GM23338 (cell line): ENCODE results near the gene SLC23A3.

Source experiments
- EZH2 ChIP-seq: fragments of 200-600 bp; sonication (generic); IDR thresholded peaks from one replicate; pipeline ENCODE4 v1.8.0; 2017; ENCODE audit warnings: antibody characterized with exemption, mild to moderate bottlenecking, low read depth; ENCODE audit not compliant: unreplicated experiment
- JUNB ChIP-seq: IDR thresholded peaks from one replicate; pipeline ENCODE4 v1.6.1; 2016; ENCODE audit warnings: antibody characterized with exemption; ENCODE audit not compliant: unreplicated experiment
- NANOG ChIP-seq: IDR thresholded peaks from 2 replicates; pipeline ENCODE4 v1.6.1; 2016; ENCODE audit warnings: antibody characterized with exemption, borderline replicate concordance
- POLR2AphosphoS5 ChIP-seq: IDR thresholded peaks from 2 replicates; pipeline ENCODE4 v1.6.1; 2016; ENCODE audit warnings: antibody characterized with exemption, low read depth
- TF ChIP-seq, protein P1 (sequence below), 2 experiments: fragments of 200-600 bp in 1 of 2; sonication (generic) in 1 of 2; conservative IDR thresholded peaks; 2 replicates each; pipeline versions ENCODE4 v1.5.1 to v1.6.1; 2016 to 2017; ENCODE audit warnings: antibody characterized with exemption in 2 of 2, low read depth in 2 of 2, mild to moderate bottlenecking in 2 of 2, moderate library complexity in 1 of 2
- TF ChIP-seq, protein P2 (sequence below): IDR thresholded peaks from one replicate; pipeline ENCODE4 v1.6.1; 2018; ENCODE audit warnings: antibody characterized with exemption; ENCODE audit not compliant: unreplicated experiment

DNA sequence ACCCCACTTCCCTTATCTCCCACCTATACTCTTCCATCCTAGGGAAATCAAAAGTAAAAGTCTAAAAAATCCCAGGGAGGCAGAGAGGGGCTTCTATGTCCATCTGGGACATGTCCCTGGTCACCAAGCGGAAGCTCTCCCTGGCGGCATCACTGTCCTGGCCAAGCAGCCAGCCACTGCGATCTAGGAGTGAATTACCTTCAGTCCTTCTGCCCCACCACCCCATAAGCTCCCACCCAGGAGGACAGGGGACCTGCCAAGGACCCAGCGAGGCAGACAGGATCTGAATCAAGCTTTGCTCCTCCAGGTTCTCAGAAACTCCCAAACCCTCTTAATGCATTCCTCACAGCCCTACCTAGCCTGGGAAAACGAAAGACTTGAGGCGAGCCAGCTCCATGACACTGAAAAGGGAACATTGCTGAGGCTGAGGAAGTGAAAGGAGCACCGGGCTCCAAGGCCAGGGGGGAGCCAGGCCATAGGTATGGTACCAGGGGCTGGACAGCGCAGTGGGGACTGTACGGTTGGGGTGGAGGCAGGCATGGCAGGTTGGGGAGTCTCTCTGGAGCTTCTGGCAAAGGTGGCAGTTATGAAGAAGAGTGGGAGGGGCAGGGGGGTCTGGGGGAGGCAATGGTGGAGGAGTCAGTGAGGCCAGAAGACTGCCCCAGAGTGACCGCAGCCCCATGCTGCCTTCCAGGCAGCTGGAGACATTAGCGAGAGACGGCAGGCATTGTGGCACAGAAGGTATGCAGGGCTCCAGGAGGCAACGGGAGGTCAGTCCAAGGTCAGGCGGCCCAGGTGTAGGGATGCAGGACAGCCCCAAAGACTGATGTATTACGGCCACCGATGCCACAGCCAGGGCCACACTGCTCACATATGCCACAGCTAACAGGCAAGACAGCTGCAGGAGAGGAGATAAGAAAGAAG lies 2.7 kb upstream of the SLC23A3 start:
- TF ChIP-seq EZH2 = no peak
- TF ChIP-seq, protein P1, sequence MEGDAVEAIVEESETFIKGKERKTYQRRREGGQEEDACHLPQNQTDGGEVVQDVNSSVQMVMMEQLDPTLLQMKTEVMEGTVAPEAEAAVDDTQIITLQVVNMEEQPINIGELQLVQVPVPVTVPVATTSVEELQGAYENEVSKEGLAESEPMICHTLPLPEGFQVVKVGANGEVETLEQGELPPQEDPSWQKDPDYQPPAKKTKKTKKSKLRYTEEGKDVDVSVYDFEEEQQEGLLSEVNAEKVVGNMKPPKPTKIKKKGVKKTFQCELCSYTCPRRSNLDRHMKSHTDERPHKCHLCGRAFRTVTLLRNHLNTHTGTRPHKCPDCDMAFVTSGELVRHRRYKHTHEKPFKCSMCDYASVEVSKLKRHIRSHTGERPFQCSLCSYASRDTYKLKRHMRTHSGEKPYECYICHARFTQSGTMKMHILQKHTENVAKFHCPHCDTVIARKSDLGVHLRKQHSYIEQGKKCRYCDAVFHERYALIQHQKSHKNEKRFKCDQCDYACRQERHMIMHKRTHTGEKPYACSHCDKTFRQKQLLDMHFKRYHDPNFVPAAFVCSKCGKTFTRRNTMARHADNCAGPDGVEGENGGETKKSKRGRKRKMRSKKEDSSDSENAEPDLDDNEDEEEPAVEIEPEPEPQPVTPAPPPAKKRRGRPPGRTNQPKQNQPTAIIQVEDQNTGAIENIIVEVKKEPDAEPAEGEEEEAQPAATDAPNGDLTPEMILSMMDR (conservative IDR thresholded peaks at IDR 0.05; ENCODE audit: low read depth in 2 of 2) = no peak
- TF ChIP-seq POLR2AphosphoS5 = no peak
- TF ChIP-seq, protein P2, sequence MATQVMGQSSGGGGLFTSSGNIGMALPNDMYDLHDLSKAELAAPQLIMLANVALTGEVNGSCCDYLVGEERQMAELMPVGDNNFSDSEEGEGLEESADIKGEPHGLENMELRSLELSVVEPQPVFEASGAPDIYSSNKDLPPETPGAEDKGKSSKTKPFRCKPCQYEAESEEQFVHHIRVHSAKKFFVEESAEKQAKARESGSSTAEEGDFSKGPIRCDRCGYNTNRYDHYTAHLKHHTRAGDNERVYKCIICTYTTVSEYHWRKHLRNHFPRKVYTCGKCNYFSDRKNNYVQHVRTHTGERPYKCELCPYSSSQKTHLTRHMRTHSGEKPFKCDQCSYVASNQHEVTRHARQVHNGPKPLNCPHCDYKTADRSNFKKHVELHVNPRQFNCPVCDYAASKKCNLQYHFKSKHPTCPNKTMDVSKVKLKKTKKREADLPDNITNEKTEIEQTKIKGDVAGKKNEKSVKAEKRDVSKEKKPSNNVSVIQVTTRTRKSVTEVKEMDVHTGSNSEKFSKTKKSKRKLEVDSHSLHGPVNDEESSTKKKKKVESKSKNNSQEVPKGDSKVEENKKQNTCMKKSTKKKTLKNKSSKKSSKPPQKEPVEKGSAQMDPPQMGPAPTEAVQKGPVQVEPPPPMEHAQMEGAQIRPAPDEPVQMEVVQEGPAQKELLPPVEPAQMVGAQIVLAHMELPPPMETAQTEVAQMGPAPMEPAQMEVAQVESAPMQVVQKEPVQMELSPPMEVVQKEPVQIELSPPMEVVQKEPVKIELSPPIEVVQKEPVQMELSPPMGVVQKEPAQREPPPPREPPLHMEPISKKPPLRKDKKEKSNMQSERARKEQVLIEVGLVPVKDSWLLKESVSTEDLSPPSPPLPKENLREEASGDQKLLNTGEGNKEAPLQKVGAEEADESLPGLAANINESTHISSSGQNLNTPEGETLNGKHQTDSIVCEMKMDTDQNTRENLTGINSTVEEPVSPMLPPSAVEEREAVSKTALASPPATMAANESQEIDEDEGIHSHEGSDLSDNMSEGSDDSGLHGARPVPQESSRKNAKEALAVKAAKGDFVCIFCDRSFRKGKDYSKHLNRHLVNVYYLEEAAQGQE = no peak
- TF ChIP-seq JUNB = no peak
- no peak for TF ChIP-seq NANOG
